GM12875 (cell line): ENCODE results near the gene MYO1D.

Experiments
- H3K4me3 ChIP-seq: one replicate; pipeline ENCODE4 v1.5.1; 2011; ENCODE audit warnings: low read depth, low read length, control low read depth
- CTCF ChIP-seq: IDR thresholded peaks from 2 replicates; pipeline ENCODE4 v1.5.1; 2011; ENCODE audit warnings: low read depth, mild to moderate bottlenecking, control low read depth, inconsistent platforms, low read length, moderate library complexity, borderline replicate concordance; ENCODE audit not compliant: insufficient read depth

MYO1D gene

DNA sequence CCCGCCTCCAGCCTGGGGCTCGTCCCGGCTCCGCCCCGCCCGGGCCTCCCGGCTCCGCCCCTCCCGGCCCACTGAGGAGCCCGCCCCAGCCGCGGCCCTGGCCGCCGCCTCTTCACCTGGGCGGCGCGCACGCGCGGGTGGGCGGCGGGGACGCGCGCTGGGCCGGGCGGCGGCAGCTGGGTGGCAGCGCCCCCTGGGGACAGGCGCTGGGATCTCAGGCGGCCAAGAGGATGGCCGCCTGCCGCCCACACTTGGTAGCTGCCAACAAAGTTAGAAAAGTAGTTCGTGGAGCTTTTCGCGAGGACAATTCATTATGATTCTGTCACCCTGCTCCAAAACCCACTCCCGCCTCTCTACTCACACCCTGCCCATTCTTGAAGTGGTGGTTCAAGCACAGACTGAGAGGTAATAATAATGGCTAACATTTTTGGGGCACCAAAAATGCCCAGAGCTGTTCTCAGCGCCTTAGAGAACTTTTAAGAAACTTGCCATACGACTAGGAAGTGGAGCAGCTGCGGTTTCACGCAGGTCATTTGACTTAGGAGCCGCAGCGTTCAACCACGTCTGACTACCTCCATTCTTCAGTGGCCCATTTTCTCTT lies 340 bp upstream of the MYO1D start:
- peak; percentile 94 for TF ChIP-seq CTCF
- peak overlapping the region; percentile 79 for H3K4me3 ChIP-seq

- TF ChIP-seq CTCF, result no peak
- H3K4me3 ChIP-seq, result peak overlapping the region; percentile 79
Observed at GRCh38 chr17:32875923-32876416, 954 bp downstream of the MYO1D start.

GRCh38 chr17:32875230-32875917 lies 1.6 kb downstream of the MYO1D start:
- no peak for TF ChIP-seq CTCF
- H3K4me3 ChIP-seq, result peak overlapping the region; percentile 79

DNA sequence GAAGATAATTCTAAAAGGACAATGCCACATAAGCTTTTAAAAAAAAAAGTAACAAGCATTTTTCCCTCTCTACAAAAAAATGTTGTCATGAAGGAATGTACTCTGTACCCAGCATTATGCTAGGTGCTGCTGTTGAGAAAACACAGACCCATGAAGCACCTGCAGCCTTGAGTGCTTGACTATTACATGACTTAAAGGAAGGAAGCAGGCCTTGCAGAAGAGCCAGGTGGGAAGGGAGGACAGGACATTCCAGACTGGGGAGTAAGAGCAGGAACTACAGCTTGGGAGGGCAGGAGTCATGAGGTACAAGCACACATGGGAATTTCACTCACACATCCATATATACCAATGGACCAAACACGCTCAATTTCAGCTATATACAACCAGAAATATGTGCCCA lies 3.8 kb downstream of the MYO1D start:
- no peak overlapping the region for H3K4me3 ChIP-seq
- no peak for TF ChIP-seq CTCF

- TF ChIP-seq CTCF, result no peak
- H3K4me3 ChIP-seq, result no peak overlapping the region
Observed at GRCh38 chr17:32871746-32872145, 5.2 kb downstream of the MYO1D start.

DNA sequence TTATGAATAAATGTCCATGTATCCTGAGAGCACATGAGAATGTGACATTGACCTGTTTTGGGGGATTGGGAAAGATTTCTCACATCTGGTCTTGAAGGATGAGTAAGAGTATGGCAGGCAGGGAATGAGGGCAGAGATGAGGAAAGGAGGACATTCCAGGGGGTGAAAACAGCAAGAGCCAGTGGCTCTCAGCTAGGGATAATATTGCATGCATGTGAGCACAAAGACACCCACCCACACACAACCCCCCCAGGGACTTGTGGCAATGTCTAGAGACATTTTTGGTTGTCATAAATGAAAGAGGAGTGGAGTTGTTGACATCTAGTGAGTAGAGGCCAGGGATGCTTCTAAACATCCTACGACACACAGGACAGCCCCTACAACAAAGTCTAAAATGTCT lies 6.0 kb downstream of the MYO1D start:
- no peak for TF ChIP-seq CTCF
- no peak overlapping the region for H3K4me3 ChIP-seq
